Astrocyte of the spinal cord (primary cell): ENCODE data around the gene TCTA.

Experiments used
- DNase-seq: peaks from one replicate; pipeline ENCODE4 v3.0.0; 2011; ENCODE audit warnings: low read depth, low spot score
- H3K4me3 ChIP-seq: 2 replicates; pipeline ENCODE4 v1.5.1; 2011; ENCODE audit warnings: low read depth, mild to moderate bottlenecking, low read length, moderate library complexity
- CTCF ChIP-seq: IDR thresholded peaks from 2 replicates; pipeline ENCODE4 v1.5.1; 2012; ENCODE audit warnings: low read depth, mild to moderate bottlenecking, low read length, inconsistent platforms
- in situ Hi-C: cut with HindIII; loops from 2 replicates; pipeline ENCODE4 v1.10.0; 2017; ENCODE audit warnings: low sequenced_read_pairs

Gene TCTA

GRCh38 chr3:49415931-49416601 lies 3.8 kb downstream of the TCTA start:
- no peak for TF ChIP-seq CTCF
- in situ Hi-C loops = no loop called here
- DNase-seq = no peak
- no peak overlapping the region for H3K4me3 ChIP-seq

- TF ChIP-seq CTCF = no peak
These were observed 4.6 kb downstream of the TCTA start for GRCh38 chr3:49416867-49417266.

GRCh38 chr3:49417516-49418120 lies 5.4 kb downstream of the TCTA start:
- DNase-seq = no peak
- in situ Hi-C loops = no loop called here
- no peak overlapping the region for H3K4me3 ChIP-seq
- no peak for TF ChIP-seq CTCF

More at GRCh38 chr3:49416867-49417266, 4.6 kb downstream of the TCTA start:
- H3K4me3 ChIP-seq = no peak overlapping the region
- DNase-seq = no peak
- in situ Hi-C loops = no loop called here

GRCh38 chr3:49421890-49422378 lies 9.7 kb downstream of the TCTA start:
- in situ Hi-C loops = no loop called here
- H3K4me3 ChIP-seq = peak overlapping the region; percentile 1
- no peak for DNase-seq
- TF ChIP-seq CTCF = no peak

- TF ChIP-seq CTCF = no peak
- DNase-seq = peak; percentile 34
- peak within 1 kb of the TSS; percentile 1 for H3K4me3 ChIP-seq
- in situ Hi-C loops = no loop called here
These were observed 10.4 kb downstream of the TCTA start, which contains the start of gene AMT for GRCh38 chr3:49422379-49423248. TSS of gene AMT (minus strand) at chr3:49422473. CDS start at chr3:49422450, 23 bp downstream.

- TF ChIP-seq CTCF = no peak
- no peak overlapping the region for H3K4me3 ChIP-seq
- in situ Hi-C loops = no loop called here
- no peak for DNase-seq
These were observed 12.6 kb downstream of the TCTA start for GRCh38 chr3:49424816-49425215.
